ENCODE data around the gene ECHDC3. TPM values are rescaled to one million over a fixed set of nuclear protein-coding genes. Genes with fewer than 3 reads are reported as not detected.

The ECHDC3 gene
- total and polyA plus RNA-seq, 2 of the 13 experiments (the other 11 are each of a cell fraction or from before 2014, with no cell fraction given) = not detected

- TF ChIP-seq SOX6 (IDR thresholded peaks at IDR 0.05) = no peak
- TF ChIP-seq SOX6 (CRISPR knock-in tag; IDR thresholded peaks at IDR 0.05) = peak; percentile 96
- TF ChIP-seq, protein P1, sequence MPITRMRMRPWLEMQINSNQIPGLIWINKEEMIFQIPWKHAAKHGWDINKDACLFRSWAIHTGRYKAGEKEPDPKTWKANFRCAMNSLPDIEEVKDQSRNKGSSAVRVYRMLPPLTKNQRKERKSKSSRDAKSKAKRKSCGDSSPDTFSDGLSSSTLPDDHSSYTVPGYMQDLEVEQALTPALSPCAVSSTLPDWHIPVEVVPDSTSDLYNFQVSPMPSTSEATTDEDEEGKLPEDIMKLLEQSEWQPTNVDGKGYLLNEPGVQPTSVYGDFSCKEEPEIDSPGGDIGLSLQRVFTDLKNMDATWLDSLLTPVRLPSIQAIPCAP (CRISPR knock-in tag; IDR thresholded peaks at IDR 0.05; ENCODE audit: low read depth) = no peak
- no peak for TF ChIP-seq GMEB2 (CRISPR knock-in tag; IDR thresholded peaks at IDR 0.05; ENCODE audit: low read depth)
- TF ChIP-seq FOXM1 (CRISPR knock-in tag; IDR thresholded peaks at IDR 0.05) = no peak
- TF ChIP-seq ZNF557 (CRISPR knock-in tag; IDR thresholded peaks at IDR 0.05) = no peak
- TF ChIP-seq SIX1 (CRISPR knock-in tag; IDR thresholded peaks at IDR 0.05; ENCODE audit: borderline replicate concordance) = peak; percentile 39; the same call in 1 of the 2 replicates
- TF ChIP-seq, protein P2, sequence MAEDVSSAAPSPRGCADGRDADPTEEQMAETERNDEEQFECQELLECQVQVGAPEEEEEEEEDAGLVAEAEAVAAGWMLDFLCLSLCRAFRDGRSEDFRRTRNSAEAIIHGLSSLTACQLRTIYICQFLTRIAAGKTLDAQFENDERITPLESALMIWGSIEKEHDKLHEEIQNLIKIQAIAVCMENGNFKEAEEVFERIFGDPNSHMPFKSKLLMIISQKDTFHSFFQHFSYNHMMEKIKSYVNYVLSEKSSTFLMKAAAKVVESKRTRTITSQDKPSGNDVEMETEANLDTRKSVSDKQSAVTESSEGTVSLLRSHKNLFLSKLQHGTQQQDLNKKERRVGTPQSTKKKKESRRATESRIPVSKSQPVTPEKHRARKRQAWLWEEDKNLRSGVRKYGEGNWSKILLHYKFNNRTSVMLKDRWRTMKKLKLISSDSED (CRISPR knock-in tag; IDR thresholded peaks at IDR 0.05) = no peak
- TF ChIP-seq YEATS2 (CRISPR knock-in tag; IDR thresholded peaks at IDR 0.05; ENCODE audit: borderline replicate concordance) = no peak; the same call in 1 of the 2 replicates
- TF ChIP-seq, protein P3, sequence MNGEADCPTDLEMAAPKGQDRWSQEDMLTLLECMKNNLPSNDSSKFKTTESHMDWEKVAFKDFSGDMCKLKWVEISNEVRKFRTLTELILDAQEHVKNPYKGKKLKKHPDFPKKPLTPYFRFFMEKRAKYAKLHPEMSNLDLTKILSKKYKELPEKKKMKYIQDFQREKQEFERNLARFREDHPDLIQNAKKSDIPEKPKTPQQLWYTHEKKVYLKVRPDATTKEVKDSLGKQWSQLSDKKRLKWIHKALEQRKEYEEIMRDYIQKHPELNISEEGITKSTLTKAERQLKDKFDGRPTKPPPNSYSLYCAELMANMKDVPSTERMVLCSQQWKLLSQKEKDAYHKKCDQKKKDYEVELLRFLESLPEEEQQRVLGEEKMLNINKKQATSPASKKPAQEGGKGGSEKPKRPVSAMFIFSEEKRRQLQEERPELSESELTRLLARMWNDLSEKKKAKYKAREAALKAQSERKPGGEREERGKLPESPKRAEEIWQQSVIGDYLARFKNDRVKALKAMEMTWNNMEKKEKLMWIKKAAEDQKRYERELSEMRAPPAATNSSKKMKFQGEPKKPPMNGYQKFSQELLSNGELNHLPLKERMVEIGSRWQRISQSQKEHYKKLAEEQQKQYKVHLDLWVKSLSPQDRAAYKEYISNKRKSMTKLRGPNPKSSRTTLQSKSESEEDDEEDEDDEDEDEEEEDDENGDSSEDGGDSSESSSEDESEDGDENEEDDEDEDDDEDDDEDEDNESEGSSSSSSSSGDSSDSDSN (CRISPR knock-in tag; IDR thresholded peaks at IDR 0.05) = peak; percentile 57
- peak; percentile 76; the same call in 1 of the 2 replicates for TF ChIP-seq ZNF788 (CRISPR knock-in tag; IDR thresholded peaks at IDR 0.05; ENCODE audit: borderline replicate concordance)
- TF ChIP-seq ZBTB39 (CRISPR knock-in tag; IDR thresholded peaks at IDR 0.05) = peak; percentile 57; the same call in 1 of the 2 replicates
- TF ChIP-seq TSC22D2 (CRISPR knock-in tag; IDR thresholded peaks at IDR 0.05; ENCODE audit: borderline replicate concordance) = no peak; the same call in 1 of the 2 replicates
- TF ChIP-seq ARHGAP35 (CRISPR knock-in tag; IDR thresholded peaks at IDR 0.05; ENCODE audit: borderline replicate concordance) = no peak
- TF ChIP-seq ZBTB7B (CRISPR knock-in tag; IDR thresholded peaks at IDR 0.05) = peak; percentile 80
- peak; percentile 84 for TF ChIP-seq RCOR2 (CRISPR knock-in tag; IDR thresholded peaks at IDR 0.05)
- peak; percentile 89; the same call in 1 of the 2 replicates for TF ChIP-seq ZNF670 (CRISPR knock-in tag; IDR thresholded peaks at IDR 0.05; ENCODE audit: borderline replicate concordance)
- no peak for TF ChIP-seq TRAFD1 (CRISPR knock-in tag; IDR thresholded peaks at IDR 0.05; ENCODE audit: borderline replicate concordance)
- TF ChIP-seq ZNF598 (CRISPR knock-in tag; IDR thresholded peaks at IDR 0.05; ENCODE audit: borderline replicate concordance) = no peak
These were observed 26.2 kb upstream of the ECHDC3 start (continued) for GRCh38 chr10:11715815-11716494.

Measured in HepG2 (cell line).